WERI-Rb-1 (cell line): ENCODE measurements around the gene SCIN.

ENCODE experiments used
- DNase-seq: peaks from one replicate; pipeline ENCODE4 v3.0.0-alpha.2; 2020
- H3K27ac ChIP-seq: fragments of 250-450 bp; sonication (Bioruptor Pico); 2 replicates; pipeline ENCODE4 v1.5.1; 2020; ENCODE audit warnings: mild to moderate bottlenecking, moderate library complexity
- H3K27me3 ChIP-seq: fragments of 250-450 bp; sonication (Bioruptor Pico); 2 replicates; pipeline ENCODE4 v1.5.1; 2021; ENCODE audit warnings: mild to moderate bottlenecking, low read depth, moderate library complexity; ENCODE audit not compliant: insufficient read depth, severe bottlenecking
- H3K36me3 ChIP-seq: fragments of 250-450 bp; sonication (Bioruptor Pico); 2 replicates; pipeline ENCODE4 v1.5.1; 2020; ENCODE audit warnings: mild to moderate bottlenecking, moderate library complexity
- H3K4me3 ChIP-seq: 2 replicates; pipeline ENCODE4 v1.5.1; 2011; ENCODE audit warnings: low read depth, mild to moderate bottlenecking, control low read depth, low read length
- H3K9me3 ChIP-seq: fragments of 250-450 bp; sonication (Bioruptor Pico); 2 replicates; pipeline ENCODE4 v1.5.1; 2021; ENCODE audit warnings: mild to moderate bottlenecking, moderate library complexity; ENCODE audit not compliant: severe bottlenecking
- TF ChIP-seq, protein P1 (sequence below): IDR thresholded peaks from 2 replicates; pipeline ENCODE4 v1.5.1; 2011; ENCODE audit warnings: low read depth, mild to moderate bottlenecking, control low read depth, inconsistent platforms, low read length

Gene SCIN

DNA sequence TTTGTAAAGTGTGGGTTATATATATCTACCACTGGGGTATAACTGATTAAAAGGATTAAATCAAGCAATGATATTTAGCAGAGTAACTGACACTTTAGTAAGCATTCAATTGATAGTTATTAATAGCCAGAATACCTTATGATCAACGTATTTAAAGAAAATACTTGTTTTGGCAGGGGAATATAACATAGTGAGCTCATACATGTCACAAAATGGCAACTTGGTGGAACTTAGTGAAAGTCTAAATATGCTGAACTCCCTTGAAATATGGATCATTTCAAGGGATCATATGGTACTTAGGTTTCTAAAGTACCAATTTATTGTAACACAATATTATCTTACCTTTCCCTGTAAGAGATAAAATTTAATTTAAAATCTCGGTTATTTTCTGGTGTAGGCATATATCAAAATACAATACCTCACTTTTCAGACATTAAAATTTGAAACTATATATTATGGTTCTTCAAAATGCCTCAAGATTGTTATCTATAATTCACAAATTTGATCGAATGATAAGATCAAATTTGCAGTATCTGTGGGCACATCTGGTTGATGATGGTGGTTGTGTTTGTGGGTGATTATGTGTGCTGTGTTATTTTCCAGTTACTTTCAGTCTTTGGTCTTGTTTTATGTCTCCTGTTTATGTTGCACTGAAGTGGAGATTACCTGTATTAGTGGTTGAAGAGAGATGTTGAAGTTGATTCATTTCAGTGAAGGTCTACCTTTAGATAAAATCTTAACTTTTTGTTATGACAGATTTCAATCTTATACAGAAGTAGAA is 122.1 kb downstream of the SCIN start:
- TF ChIP-seq, protein P1, sequence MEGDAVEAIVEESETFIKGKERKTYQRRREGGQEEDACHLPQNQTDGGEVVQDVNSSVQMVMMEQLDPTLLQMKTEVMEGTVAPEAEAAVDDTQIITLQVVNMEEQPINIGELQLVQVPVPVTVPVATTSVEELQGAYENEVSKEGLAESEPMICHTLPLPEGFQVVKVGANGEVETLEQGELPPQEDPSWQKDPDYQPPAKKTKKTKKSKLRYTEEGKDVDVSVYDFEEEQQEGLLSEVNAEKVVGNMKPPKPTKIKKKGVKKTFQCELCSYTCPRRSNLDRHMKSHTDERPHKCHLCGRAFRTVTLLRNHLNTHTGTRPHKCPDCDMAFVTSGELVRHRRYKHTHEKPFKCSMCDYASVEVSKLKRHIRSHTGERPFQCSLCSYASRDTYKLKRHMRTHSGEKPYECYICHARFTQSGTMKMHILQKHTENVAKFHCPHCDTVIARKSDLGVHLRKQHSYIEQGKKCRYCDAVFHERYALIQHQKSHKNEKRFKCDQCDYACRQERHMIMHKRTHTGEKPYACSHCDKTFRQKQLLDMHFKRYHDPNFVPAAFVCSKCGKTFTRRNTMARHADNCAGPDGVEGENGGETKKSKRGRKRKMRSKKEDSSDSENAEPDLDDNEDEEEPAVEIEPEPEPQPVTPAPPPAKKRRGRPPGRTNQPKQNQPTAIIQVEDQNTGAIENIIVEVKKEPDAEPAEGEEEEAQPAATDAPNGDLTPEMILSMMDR: no peak
- H3K9me3 ChIP-seq: no peaks in the 10 kb centered on the region

DNA sequence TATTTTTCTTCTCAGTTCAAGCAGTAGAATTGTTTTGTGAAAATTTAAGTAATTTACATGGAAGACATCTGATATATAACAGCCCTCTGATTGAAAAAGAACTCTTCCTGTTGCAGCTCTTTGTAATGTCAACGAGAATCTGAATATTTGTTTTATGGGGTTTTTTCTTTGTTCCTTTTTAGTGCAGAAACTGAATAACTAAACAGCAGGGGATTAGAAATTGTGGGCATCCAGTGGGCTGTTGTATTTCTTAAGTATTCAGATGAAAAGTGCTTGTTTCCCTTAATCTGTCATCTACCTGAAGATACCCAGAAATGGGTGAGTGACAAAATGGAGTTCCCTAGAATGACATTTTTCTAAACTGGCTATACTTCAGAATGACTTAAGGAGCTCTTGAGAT is 124.3 kb downstream of the SCIN start:
- H3K4me3 ChIP-seq: no peak overlapping the region
- TF ChIP-seq, protein P1: no peak
- no peaks in the 10 kb centered on the region for H3K36me3 ChIP-seq
- H3K27me3 ChIP-seq: no peaks in the 10 kb centered on the region
- no peaks in the 10 kb centered on the region for H3K9me3 ChIP-seq
- no peak for DNase-seq
- no peak overlapping the region for H3K27ac ChIP-seq

More for the DNA sequence above, 122.1 kb downstream of the SCIN start:
- DNase-seq: no peak
- Histone ChIP-seq H3K27me3 (no peaks in the 10 kb centered on the region), H3K4me3 (no peak overlapping the region), H3K27ac (no peak overlapping the region), H3K36me3 (no peaks in the 10 kb centered on the region)

DNA sequence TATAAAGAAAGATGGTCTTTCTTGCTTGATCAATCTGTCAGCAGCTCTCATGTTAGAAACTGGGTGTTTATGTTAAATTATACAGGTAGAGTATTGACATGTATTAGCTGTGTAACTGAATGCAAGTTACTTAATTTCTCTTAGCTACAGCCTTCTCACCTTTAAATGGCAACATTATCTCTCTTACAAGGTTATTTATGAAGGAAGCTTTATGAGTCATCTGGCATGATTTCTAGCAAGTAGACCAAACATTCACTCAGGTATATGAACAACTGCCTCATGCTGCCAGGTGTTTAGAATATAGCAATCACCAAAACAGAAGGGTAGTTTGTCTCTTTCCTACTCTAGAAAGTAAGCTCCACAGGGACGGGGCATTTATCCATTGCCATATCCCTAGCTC is 125.4 kb downstream of the SCIN start:
- Histone ChIP-seq H3K27me3 (no peaks in the 10 kb centered on the region), H3K36me3 (no peaks in the 10 kb centered on the region), H3K27ac (no peak overlapping the region), H3K9me3 (no peaks in the 10 kb centered on the region), H3K4me3 (no peak overlapping the region)
- TF ChIP-seq, protein P1: no peak
- DNase-seq: no peak

DNA sequence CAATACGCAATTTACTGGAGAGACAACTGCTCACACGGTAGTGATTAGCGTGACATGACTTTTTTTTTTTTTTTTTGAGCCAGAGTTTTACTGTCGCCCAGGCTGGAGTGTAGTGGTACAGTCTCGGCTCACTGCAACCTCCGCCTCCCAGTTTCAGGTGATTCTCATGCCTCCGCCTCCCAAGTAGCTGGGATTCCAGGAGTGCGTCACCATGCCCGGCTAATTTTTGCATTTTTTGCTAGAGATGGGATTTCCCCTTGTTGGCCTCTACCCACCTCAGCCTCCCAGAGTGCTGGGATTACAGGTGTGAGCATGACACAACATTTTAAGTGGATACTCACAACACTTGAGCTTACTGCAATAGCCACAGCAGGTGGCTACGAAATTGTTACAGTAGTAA is 128.8 kb downstream of the SCIN start:
- Histone ChIP-seq H3K4me3 (no peak overlapping the region), H3K36me3 (no peaks in the 10 kb centered on the region), H3K9me3 (peaks cover 4% of the 10 kb centered on the region), H3K27me3 (no peaks in the 10 kb centered on the region), H3K27ac (no peak overlapping the region)
- no peak for DNase-seq
- TF ChIP-seq, protein P1: no peak

DNA sequence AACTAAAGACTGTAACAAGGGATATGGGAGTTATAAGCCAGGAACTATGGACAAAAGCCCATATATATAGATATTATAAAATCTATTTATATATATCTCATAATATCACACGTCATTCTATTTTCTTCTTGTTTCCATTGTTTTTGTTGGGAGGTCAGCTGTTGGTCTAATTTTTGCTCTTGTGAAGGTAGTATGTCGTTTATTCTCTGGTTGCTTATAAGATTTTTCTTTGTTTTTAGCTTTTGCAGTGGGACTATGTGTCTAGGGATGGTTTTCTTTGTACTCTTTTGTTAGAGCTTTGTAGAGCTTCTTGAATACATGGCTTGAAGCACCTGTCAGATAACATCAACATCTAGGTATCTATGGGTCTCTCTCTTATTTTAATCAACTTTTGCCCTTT is 130.9 kb downstream of the SCIN start:
- no peak overlapping the region for H3K4me3 ChIP-seq
- no peak for DNase-seq
- H3K36me3 ChIP-seq: no peaks in the 10 kb centered on the region
- TF ChIP-seq, protein P1: no peak
- H3K27ac ChIP-seq: no peak overlapping the region
- H3K27me3 ChIP-seq: no peaks in the 10 kb centered on the region
- H3K9me3 ChIP-seq: peaks cover 4% of the 10 kb centered on the region

DNA sequence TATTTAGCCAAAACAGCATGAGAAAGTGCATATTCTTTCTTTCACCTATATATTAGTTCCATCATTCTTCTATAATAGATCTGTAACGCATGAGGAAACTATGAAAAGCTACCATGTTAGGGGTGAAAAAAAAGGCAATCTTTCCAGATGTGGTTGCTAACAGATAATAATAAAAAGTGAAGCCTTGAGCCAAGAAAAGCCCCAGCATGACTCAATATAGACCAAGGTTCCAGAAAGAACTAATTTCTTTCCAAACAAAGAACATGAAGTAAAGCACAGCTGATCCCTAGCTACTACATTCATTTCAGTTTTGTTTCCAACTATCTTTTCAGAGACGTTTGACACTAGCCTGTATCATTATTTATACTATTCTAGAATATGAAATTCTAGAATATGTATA is 133.4 kb downstream of the SCIN start:
- no peak overlapping the region for H3K27ac ChIP-seq
- H3K36me3 ChIP-seq: no peaks in the 10 kb centered on the region
- peaks cover 4% of the 10 kb centered on the region for H3K9me3 ChIP-seq
- no peak for DNase-seq
- H3K27me3 ChIP-seq: no peaks in the 10 kb centered on the region
- TF ChIP-seq, protein P1: no peak
- H3K4me3 ChIP-seq: no peak overlapping the region
